Stimulated activated CD8-positive, alpha-beta memory T cell treated with anti-CD3 and anti-CD28 coated beads, Interleukin-12 subunit alpha, Interleukin-12 subunit beta, amount 100 ng/mL, for 24 hours (primary cell): ENCODE measurements around the gene TLR1.

ENCODE experiments used
- DNase-seq: peaks from one replicate; pipeline ENCODE4 v3.0.0-alpha.2; 2020; ENCODE audit errors: extremely low read depth

TLR1 gene, protein sequence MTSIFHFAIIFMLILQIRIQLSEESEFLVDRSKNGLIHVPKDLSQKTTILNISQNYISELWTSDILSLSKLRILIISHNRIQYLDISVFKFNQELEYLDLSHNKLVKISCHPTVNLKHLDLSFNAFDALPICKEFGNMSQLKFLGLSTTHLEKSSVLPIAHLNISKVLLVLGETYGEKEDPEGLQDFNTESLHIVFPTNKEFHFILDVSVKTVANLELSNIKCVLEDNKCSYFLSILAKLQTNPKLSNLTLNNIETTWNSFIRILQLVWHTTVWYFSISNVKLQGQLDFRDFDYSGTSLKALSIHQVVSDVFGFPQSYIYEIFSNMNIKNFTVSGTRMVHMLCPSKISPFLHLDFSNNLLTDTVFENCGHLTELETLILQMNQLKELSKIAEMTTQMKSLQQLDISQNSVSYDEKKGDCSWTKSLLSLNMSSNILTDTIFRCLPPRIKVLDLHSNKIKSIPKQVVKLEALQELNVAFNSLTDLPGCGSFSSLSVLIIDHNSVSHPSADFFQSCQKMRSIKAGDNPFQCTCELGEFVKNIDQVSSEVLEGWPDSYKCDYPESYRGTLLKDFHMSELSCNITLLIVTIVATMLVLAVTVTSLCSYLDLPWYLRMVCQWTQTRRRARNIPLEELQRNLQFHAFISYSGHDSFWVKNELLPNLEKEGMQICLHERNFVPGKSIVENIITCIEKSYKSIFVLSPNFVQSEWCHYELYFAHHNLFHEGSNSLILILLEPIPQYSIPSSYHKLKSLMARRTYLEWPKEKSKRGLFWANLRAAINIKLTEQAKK

GRCh38 chr4:38804654-38805295 is at the start of gene TLR1:
TSS of gene TLR1 (minus strand) at chr4:38804791. CDS start at chr4:38798831, 5,960 bp downstream.
- no peak for DNase-seq

DNA sequence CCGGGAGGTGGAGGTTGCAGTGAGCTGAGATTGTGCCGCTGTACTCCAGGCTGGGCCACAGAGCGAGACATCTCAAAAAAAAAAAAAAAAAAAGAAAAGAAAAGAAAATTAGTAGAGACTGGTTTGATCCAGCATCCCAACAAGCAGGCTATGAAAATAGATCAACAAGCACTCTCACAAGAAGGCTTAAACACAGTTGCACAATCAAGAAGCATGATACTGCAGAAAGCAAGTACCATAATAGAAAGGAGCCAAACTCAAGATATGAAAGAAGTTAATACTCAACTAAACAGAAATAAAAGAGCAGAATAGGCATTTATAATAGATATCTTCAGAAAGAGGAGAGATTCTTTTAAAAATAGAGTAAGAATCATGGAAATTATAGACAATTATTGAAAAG is 41.4 kb upstream of the TLR1 start:
- no peak for DNase-seq

GRCh38 chr4:38842994-38843393 is 38.4 kb upstream of the TLR1 start:
- DNase-seq: no peak

DNA sequence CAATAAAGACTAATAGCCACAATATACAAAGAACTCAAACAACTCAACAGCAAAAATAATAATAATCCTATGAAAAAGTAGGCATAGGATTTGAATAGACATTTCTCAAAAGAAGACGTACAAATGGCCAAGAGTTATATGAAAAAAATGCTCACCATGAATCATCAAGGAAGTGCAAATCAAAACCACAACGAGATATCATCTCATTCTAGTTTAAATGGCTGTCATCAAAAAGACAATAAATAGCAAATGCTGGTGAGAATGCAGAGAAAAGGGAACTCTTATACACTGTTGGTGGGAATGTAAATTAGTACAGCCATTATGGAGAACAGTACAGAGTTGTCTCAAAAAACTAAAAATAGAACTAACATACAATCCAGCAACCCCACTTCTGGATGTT is 33.3 kb upstream of the TLR1 start:
- no peak for DNase-seq

DNA sequence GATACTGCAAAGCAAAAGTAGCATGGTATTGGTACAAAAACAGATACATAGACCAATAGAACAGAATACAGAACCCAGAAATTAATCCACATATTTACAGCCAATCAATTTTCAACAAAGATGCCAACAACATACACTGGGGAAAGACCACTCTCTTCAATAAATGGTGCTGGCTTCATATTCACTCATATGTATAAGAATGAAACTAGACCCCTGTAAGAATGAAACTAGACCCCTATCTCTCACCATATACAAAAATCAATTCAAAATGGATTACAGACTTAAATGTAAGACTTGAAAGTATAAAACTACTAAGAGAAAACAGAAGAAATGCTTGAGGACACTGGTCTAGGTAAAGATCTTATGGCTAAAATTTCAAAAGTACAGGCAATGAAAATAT is 32.7 kb upstream of the TLR1 start:
- DNase-seq: no peak

GRCh38 chr4:38834570-38834969 is 30.0 kb upstream of the TLR1 start:
- DNase-seq: no peak

DNA sequence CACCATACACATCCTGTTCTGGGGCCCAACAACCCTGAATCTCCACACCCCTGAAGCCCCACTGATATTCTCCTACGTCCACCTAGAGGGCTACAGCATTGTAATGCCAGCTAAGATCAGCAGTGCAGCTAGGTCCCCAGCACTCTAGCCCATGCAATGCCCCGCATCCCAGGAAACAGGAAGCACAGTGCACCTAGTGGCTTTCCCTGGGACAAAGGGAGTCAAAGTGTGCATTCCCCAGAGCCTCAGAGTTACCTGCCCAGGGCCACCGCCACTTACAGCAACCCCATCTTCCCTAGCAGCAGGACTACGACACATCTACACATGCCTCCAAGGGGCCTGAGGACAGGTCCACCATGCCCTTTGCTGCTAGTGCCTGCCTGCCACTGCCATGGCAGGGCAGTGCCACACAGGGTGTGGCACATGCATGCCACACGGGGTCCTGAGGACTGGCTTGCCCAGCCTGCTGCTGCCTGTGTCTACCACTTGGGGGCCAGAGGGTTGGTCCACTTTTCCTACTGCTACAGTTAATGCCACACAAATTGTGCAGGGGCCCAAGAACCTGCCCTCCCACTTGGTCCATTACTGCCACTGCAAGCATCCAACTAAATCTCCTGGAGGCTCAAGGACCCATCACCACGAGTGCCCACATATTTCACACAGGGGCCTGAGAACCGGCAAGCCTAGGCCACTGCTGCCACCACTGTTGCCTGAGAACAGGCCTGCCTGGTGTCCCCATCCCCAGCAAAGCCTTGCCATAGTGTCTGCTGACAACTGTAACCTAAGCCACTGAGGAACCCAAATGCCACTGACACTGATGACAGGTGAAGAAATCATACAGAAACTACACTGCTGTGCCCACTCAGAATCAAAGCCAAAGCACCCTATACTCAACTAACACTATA is 28.3 kb upstream of the TLR1 start:
- no peak for DNase-seq

DNA sequence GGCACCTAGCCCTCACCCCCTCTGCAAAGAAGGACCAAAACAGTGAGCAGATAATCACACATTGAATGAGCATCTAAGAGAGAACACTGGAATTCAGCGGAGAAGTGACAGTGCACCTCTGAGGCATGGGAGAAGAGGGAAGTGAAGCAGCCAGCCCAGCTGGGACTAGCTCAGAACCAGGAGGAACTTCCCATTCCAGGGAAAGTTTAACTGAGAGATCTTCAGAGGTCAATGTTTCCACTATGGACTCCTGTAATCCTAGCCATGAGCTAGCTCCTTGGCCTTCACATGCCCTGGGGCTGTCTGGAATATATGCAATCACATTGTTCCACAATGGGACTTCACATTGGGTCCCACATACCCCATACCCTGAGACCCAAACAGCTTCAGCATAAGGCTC is 27.6 kb upstream of the TLR1 start:
- DNase-seq: no peak

DNA sequence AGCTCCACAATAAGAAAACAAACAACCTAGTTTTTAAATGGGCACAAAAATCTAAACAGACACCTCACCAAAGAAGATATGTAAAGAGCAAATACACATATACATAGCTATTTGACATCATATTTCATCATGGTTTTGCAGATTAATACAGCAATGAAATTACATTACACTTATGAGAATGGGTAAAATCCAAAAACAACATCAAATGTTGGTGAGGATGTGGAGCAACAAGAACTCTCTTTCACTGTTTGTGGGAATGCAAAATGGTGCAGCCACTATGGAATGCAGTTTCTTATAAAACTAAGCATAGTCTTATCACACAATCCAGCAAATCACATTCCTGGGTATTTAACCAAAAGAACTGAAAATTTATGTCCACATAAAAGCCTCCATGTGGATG is 27.1 kb upstream of the TLR1 start:
- DNase-seq: no peak

DNA sequence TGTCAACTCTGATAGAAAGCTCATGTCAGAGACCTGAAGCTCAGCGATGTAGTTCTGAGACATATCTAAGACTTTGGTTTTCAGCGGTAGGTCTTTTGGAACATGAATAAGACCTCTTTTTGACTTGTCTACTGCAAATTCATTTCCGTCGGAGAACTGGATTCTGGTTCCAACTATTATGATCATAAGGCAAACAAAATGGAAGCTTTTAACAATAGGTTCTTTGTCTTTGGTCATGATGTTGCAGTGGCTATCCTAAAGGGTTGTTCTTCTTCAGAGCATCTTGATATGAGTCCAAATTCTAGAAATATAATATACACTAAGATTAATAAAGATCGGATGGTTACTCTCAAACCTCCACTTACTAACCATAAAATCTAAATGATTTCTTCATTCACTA is 24.6 kb upstream of the TLR1 start:
- DNase-seq: no peak

GRCh38 chr4:38823766-38824165 is 19.2 kb upstream of the TLR1 start:
- no peak for DNase-seq

DNA sequence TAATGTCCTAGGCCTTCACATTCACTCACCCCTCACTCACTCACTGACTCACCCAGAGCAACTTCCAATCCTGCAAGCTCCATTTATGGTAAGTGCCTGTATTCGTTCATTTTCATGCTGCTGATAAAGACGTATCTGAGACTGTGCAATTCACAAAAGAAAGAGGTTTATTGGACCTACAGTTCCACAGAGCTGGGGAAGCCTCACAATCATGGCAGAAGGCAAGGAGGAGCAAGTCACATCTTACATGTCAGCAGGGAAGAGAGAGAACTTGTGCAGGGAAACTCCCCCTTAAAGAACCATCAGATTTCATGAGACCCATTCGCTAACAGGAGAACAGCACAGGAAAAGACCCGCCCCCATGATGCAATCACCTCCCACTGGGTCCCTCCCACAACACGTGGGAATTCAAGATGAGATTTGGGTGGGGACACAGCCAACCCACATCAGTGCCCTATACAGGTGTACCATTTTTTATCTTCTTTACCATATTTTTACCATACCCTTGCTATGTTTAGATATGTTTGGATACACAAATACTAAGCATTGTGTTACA is 18.2 kb upstream of the TLR1 start:
- no peak for DNase-seq

GRCh38 chr4:38821739-38822138 is 17.1 kb upstream of the TLR1 start:
- DNase-seq: no peak

DNA sequence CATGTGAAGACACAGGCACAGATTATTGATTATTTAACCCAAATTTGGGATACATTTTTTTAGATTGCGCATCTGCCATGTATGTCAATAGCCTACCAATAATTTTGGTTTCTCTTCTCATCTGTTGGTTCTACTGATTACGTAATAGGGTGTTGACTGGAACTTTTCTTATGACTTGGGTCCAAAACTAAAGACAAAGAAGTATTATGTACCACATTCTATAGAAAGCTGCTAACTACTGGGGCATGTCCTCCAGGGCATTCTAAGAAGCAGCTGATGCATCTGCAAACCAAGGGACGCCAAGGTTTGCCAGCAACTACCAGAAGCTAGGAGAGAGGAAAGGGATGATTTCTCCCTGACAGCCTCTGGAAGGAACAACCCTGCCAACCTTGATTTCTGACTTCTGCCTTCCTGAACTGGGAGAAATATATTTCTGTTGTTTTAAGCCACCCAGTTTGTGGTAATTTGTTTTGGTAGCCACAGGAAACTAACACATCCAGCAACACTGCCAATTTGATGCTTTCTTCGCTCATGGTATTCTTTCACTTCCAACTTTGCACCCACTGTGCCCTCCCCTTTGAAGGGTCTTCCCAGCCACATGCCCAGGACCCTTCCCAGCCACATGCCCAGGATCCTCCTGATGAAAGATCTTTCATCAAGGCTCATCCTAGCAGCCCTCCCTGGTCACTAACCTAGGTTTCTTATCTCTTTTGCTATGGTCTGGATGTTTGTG is 15.9 kb upstream of the TLR1 start:
- no peak for DNase-seq

DNA sequence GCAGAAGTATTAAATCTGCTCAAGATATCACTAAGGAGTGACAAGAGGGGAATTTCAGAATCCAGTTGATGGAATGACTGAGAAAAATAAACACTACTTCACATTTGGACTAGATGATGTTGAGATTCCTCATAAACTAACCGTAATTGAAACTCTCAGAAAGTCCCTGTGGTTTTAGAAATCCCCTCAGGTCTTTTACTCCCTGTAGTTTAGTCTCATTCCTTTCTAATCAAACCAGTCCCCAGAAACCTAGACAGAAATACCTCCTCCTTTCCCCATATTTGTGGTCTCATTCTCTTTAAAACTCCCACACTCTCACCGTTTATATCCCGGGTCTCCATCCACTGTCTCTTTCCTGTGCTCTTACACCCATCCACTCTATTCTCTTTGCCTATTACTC is 15.0 kb upstream of the TLR1 start:
- no peak for DNase-seq

DNA sequence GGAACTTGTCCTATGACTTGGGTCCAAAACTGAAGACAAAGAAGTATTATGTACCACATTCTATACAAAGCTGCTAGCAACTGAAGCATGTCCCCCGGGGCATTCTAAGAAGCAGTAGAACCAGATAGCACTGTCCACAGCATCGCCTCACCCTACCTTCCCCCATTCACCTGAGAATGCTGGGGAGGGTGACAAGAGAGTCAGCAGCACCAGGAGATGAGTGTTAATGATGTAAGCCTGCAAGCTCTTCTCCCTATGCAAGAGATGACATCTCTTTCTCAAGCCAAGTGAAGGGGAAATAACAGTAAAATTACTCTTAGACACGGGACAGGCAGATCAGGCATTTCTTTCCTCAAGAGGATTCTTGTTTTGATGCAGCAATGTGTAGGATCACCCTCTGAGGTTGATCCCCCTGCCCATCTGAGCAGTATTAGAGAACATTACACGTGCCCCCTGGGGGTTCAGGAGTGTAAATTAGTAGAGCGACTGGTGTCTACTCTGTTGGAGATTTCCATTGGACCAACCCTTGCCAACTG is 13.9 kb upstream of the TLR1 start:
- DNase-seq: no peak

DNA sequence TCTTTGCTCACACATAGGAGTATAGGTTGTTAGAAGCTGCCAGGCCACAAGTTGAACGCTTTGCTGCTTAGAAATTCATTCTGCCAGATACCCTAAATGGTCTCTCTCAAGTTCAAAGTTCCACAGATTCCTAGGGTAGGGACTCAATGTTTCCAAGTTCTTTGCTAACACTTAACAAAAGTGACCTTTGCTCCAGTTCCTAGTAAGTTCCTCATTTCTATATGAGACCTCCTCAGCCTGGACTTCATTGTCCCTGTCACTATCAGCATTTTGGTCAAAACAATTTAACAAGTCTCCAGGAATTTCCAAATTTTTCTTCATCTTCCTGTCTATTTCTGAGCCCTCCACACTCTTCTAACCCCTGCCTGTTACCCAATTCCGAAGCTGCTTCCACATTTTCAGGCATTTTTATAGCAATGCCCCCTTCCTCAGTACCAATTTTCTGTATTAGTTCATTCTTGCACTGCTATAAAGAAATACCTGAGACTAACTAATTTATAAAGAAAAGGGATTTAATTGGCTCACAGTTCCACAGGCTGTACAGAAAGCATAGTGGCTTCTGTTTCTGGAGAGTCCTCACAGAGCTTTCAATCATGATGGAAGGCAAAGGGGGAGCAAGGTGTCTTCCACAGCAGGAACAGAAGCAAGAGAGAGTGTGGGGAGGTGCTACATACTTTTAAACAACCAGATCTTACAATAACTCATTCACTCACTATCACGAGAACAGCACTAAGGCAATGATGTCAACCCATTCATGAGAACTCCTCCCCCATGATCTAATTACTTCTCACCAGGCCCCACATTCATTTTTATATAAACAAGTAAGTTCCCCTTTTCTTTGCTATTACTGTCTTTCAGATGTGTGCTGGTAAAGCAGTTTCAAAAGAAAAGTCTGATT is 11.5 kb upstream of the TLR1 start:
- no peak for DNase-seq

- DNase-seq: no peak
Measured at GRCh38 chr4:38814386-38814785, 9.8 kb upstream of the TLR1 start.

DNA sequence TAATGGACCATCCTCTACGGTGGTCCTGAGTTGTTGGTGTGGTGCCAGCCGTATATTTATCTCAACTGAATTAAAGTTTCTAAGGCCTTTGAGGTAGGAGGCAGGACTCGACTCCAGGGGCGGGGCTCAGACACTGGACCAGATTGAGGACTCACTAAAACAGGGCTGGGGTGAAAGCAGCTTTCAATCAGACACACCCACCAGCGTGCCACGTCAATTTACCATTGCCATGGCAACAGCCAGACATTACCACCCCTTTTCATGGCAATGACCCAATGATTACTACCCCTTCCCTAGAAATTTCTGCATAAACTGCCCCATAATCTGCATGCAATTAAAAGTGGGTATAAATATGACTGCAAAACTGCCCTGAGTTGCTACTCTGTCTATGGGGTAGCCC is 6.7 kb upstream of the TLR1 start:
- no peak for DNase-seq
